Panc1 (cell line): ENCODE results near the gene EFCAB10. TPM values are rescaled to one million over a fixed set of nuclear protein-coding genes. Genes with fewer than 3 reads are reported as not detected.

Source experiments
- ATAC-seq: fragments of 200-7000 bp; cut with Tn5 transposase; 2 replicates; pipeline ENCODE4 v1.9.1; 2020; ENCODE audit warnings: mild to moderate bottlenecking, moderate library complexity
- BruUV-seq: library from RNA; stranded (reverse); fragments of 400-500 nt; replicated peaks from 2 replicates; lab custom pipeline; 2021; lab: Mats Ljungman, UMichigan
- CTCF ChIA-PET: fragments of 300-600 bp; sonication (Branson Sonifier 250); formaldehyde crosslinking; loops from one replicate; lab custom pipeline; 2022; ENCODE audit warnings: antibody characterized with exemption; lab: Charles Lee
- POLR2A ChIA-PET: fragments of 300-600 bp; sonication (Branson Sonifier 250); formaldehyde crosslinking; loops from one replicate; lab custom pipeline; 2022; ENCODE audit warnings: antibody characterized with exemption; lab: Charles Lee
- DNase-seq: peaks from one replicate; pipeline ENCODE4 v3.0.0-alpha.2; 2010; ENCODE audit warnings: low read depth, low spot score
- H3K27ac ChIP-seq: 2 replicates; pipeline ENCODE4 v1.5.1; 2011; ENCODE audit warnings: mild to moderate bottlenecking, low read length, inconsistent platforms
- H3K27me3 ChIP-seq: fragments of 200-500 bp; sonication (Bioruptor generic); 2 replicates; pipeline ENCODE4 v1.6.0; 2014; ENCODE audit warnings: low read length, inconsistent platforms; ENCODE audit not compliant: control insufficient read depth, insufficient read depth
- H3K36me3 ChIP-seq: fragments of 200-500 bp; sonication (Bioruptor generic); 2 replicates; pipeline ENCODE4 v1.5.1; 2014; ENCODE audit warnings: inconsistent platforms, mild to moderate bottlenecking, low read length, moderate library complexity; ENCODE audit not compliant: control insufficient read depth, insufficient read depth
- H3K4me1 ChIP-seq: 2 replicates; pipeline ENCODE4 v1.5.1; 2011; ENCODE audit warnings: inconsistent platforms, mild to moderate bottlenecking, low read length, moderate library complexity; ENCODE audit not compliant: control insufficient read depth, insufficient read depth
- H3K4me3 ChIP-seq, 2 experiments: 2 replicates each; pipeline ENCODE4 v1.5.1; 2011 to 2012; ENCODE audit warnings: low read depth in 2 of 2, low read length in 2 of 2, mild to moderate bottlenecking in 2 of 2, inconsistent platforms in 1 of 2, moderate library complexity in 1 of 2
- H3K9me3 ChIP-seq: fragments of 200-500 bp; sonication (Bioruptor generic); 2 replicates; pipeline ENCODE4 v1.5.1; 2014; ENCODE audit warnings: low read depth, mild to moderate bottlenecking, inconsistent platforms, low read length, moderate library complexity; ENCODE audit not compliant: control insufficient read depth, insufficient read depth
- CTCF ChIP-seq: fragments of 450-650 bp; IDR thresholded peaks from 2 replicates; pipeline ENCODE4 v1.5.1; 2017; ENCODE audit warnings: mild to moderate bottlenecking
- POLR2AphosphoS5 ChIP-seq: IDR thresholded peaks from 2 replicates; pipeline ENCODE4 v1.6.1; 2012; ENCODE audit warnings: mild to moderate bottlenecking, low read depth, low read length, moderate library complexity
- REST ChIP-seq, 2 experiments: IDR thresholded peaks; 2 replicates each; pipeline ENCODE4 v1.6.1; 2011 to 2012; ENCODE audit warnings: low read depth in 2 of 2, control low read depth in 1 of 2, low read length in 1 of 2, mild to moderate bottlenecking in 1 of 2, moderate library complexity in 1 of 2; ENCODE audit not compliant: insufficient read depth in 1 of 2
- SIN3A ChIP-seq: IDR thresholded peaks from 2 replicates; pipeline ENCODE4 v1.6.1; 2012; ENCODE audit warnings: low read depth, mild to moderate bottlenecking, low read length, moderate library complexity, borderline replicate concordance; ENCODE audit not compliant: insufficient read depth
- TCF7L2 ChIP-seq: IDR thresholded peaks from 2 replicates; pipeline ENCODE4 v1.6.1; 2011; ENCODE audit warnings: mild to moderate bottlenecking, low read depth, low read length, inconsistent platforms
- in situ Hi-C: cut with HindIII; loops from 2 replicates; pipeline ENCODE4 v1.10.0; 2016; ENCODE audit warnings: low sequenced_read_pairs, low pct_unique_long_range_greater_than_20kb
- intact Hi-C: fragments of 100-400 bp; cut with micrococcal nuclease; formaldehyde crosslinking; loops from one replicate; pipeline ENCODE4 v1.10.0; 2022; ENCODE audit not compliant: unreplicated experiment
- total RNA-seq: library from RNA; stranded (reverse); gene quantifications from one replicate; pipeline ENCODE4 v1.2.1, GENCODE V29; 2021; ENCODE audit not compliant: unreplicated experiment

Gene EFCAB10
- total RNA-seq, 1 experiment from 2014 or later = not detected

GRCh38 chr7:105614341-105614840, 33.1 kb upstream of the EFCAB10 start:
- in situ Hi-C loops = no loop called here
- no peak overlapping the region for H3K27ac ChIP-seq
- CTCF ChIA-PET = no interaction called here
- no peaks in the 10 kb centered on the region for H3K4me1 ChIP-seq
- H3K4me3 ChIP-seq = no peak overlapping the region
- intact Hi-C loops = no loop called here
- no peaks in the 10 kb centered on the region for H3K27me3 ChIP-seq
- H3K36me3 ChIP-seq = no peaks in the 10 kb centered on the region
- TF ChIP-seq CTCF = no peak
- no peak for TF ChIP-seq POLR2AphosphoS5
- no peak for TF ChIP-seq TCF7L2
- no peak for TF ChIP-seq SIN3A
- no peak for TF ChIP-seq REST (IDR thresholded peaks at IDR 0.05; ENCODE audit: insufficient read depth in 1 of 2, low read depth in 2 of 2, low read length in 1 of 2)
- no peak for ATAC-seq
- no peaks in the 10 kb centered on the region for H3K9me3 ChIP-seq
- DNase-seq = no peak
- POLR2A ChIA-PET = no interaction called here
- no TSS peak for BruUV-seq

- Histone ChIP-seq H3K4me3 (no peak overlapping the region), H3K9me3 (no peaks in the 10 kb centered on the region), H3K36me3 (no peaks in the 10 kb centered on the region), H3K4me1 (no peaks in the 10 kb centered on the region), H3K27ac (no peak overlapping the region), H3K27me3 (no peaks in the 10 kb centered on the region)
- no peak for TF ChIP-seq TCF7L2
- no peak for TF ChIP-seq CTCF
- no peak for TF ChIP-seq POLR2AphosphoS5
- no peak for TF ChIP-seq REST (IDR thresholded peaks at IDR 0.05; ENCODE audit: insufficient read depth in 1 of 2, low read depth in 2 of 2, low read length in 1 of 2)
- TF ChIP-seq SIN3A = no peak
- ChIA-PET POLR2A (no interaction called here), CTCF (no interaction called here)
- intact Hi-C loops (no loop called here), in situ Hi-C loops (no loop called here)
- DNase-seq = no peak
- ATAC-seq = no peak
- no TSS peak for BruUV-seq
Measured at GRCh38 chr7:105613611-105614330, 32.5 kb upstream of the EFCAB10 start.
